ENCODE measurements around the gene SLC4A7.

DNA sequence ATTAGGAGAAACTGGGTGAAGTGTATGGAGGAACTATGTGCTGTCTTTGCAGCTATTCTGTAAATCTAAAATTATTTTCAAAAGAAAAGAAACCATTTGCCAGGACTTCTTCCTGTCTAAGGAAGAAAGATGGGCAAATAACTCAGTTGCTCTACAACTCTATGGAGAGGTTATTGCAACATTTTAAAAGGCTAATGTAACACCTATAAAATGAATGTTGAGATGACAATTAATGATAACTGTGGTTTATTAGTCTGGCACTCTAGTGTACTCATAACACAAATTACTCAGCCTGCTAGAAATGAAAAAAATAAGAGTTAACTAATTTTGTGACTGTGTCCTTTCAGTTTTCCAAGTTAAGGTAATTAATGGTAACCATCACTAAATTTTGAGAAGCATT, 32.3 kb downstream of the SLC4A7 start:
- TF ChIP-seq EP300 (IDR thresholded peaks at IDR 0.05; ENCODE audit: borderline replicate concordance in 1 of 2, control insufficient read depth in 1 of 2, low read depth in 2 of 2, low read length in 2 of 2) (no peak), SMC3 (IDR thresholded peaks at IDR 0.05; ENCODE audit: borderline replicate concordance, low read length) (no peak), ELK1 (IDR thresholded peaks at IDR 0.05; ENCODE audit: low read depth, low read length) (no peak), ZNF217 (IDR thresholded peaks at IDR 0.05) (no peak), SREBF1 (IDR thresholded peaks at IDR 0.05; ENCODE audit: low read length) (no peak), RAD21 (IDR thresholded peaks at IDR 0.05; ENCODE audit: insufficient read depth, low read depth, low read length) (no peak), EZH2 (IDR thresholded peaks at IDR 0.05; ENCODE audit: borderline replicate concordance, control insufficient read depth, low read depth, low read length) (no peak)
- TF ChIP-seq, protein P1, sequence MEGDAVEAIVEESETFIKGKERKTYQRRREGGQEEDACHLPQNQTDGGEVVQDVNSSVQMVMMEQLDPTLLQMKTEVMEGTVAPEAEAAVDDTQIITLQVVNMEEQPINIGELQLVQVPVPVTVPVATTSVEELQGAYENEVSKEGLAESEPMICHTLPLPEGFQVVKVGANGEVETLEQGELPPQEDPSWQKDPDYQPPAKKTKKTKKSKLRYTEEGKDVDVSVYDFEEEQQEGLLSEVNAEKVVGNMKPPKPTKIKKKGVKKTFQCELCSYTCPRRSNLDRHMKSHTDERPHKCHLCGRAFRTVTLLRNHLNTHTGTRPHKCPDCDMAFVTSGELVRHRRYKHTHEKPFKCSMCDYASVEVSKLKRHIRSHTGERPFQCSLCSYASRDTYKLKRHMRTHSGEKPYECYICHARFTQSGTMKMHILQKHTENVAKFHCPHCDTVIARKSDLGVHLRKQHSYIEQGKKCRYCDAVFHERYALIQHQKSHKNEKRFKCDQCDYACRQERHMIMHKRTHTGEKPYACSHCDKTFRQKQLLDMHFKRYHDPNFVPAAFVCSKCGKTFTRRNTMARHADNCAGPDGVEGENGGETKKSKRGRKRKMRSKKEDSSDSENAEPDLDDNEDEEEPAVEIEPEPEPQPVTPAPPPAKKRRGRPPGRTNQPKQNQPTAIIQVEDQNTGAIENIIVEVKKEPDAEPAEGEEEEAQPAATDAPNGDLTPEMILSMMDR (IDR thresholded peaks at IDR 0.05 in 2 of 3, conservative IDR thresholded peaks at IDR 0.05 in 1 of 3; ENCODE audit: control insufficient read depth in 2 of 3, extremely low read depth in 1 of 3, insufficient read depth in 1 of 3, low read depth in 3 of 3, low read length in 3 of 3): no peak

Data from GM12878 (cell line).